ENCODE data around the gene GPATCH11.

GPATCH11 gene

GRCh38 chr2:37083873-37084794, at the start of gene GPATCH11, which contains the start of gene HEATR5B:
Gene GPATCH11 (plus strand): TSS chr2:37084518. CDS start chr2:37088382, 3,864 bp downstream.
Gene HEATR5B (minus strand): TSS chr2:37084372. CDS start chr2:37083414, 958 bp downstream.
- DNase-seq (ENCODE audit: low spot score): peak; percentile 96

GRCh38 chr2:37037771-37038170, 46.5 kb upstream of the GPATCH11 start:
- no peak for DNase-seq (ENCODE audit: low spot score)

DNA sequence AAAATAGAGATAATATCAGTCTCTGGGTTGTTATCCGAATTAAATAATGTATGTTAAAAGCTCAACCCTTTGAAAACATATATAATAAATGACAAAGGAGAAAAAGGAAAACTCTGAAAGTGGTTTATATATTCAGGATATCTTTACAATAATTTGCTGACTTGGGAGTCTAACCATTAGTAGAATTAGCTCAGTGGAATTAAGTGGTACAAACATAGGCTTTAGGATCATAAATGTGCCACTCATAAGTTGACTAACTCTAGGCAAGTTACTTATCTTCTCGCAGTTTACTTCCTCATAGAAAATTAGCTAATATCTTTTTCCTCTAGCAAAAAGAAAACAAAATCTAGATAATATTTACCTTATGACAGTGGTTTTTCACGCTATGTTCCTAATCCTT, 44.7 kb upstream of the GPATCH11 start:
- DNase-seq (ENCODE audit: low spot score): no peak

GRCh38 chr2:37052600-37053332, 31.6 kb upstream of the GPATCH11 start:
- DNase-seq (ENCODE audit: low spot score): no peak

DNA sequence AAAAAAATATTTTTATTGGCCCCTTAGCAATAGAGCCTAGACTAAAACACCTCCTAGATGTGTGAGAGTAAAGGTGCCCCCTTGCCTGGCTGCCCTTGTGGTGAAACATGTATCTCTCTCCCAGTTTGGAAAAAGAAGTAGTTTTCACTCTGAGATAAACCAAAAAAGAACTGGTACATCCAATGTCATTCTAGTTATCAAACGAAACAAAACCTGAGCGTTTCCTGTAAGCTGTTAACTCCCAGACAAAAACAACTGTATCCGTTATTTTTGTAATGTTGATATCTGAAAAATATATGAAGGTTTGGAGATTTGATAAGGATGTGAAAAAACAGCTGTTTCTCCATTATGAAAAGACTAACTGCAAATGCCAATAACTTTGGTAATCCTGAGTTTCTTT, 24.5 kb upstream of the GPATCH11 start:
- DNase-seq (ENCODE audit: low spot score): no peak

DNA sequence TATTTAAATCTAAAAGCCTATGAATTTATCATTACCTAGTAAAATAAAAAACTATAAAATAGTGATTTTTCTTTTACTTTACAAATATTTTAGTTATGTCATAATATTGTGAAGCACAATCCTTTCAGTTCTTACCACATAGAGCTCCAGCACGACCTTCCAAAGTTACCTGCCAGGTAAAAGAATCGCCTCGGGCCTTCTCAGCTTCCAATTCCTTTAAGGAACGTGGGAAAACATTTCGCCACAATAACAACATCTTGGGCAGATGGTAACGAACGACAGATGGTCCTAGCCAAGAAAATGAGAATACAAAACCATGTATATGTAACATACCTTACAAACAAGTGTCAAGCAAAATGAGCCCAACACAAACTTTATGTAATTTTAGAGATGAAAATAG, 23.9 kb upstream of the GPATCH11 start:
- DNase-seq (ENCODE audit: low spot score): no peak

GRCh38 chr2:37061013-37061711, 23.2 kb upstream of the GPATCH11 start:
- DNase-seq (ENCODE audit: low spot score): no peak

- DNase-seq (ENCODE audit: low spot score): no peak
Measured at GRCh38 chr2:37061776-37062175, 22.5 kb upstream of the GPATCH11 start.

DNA sequence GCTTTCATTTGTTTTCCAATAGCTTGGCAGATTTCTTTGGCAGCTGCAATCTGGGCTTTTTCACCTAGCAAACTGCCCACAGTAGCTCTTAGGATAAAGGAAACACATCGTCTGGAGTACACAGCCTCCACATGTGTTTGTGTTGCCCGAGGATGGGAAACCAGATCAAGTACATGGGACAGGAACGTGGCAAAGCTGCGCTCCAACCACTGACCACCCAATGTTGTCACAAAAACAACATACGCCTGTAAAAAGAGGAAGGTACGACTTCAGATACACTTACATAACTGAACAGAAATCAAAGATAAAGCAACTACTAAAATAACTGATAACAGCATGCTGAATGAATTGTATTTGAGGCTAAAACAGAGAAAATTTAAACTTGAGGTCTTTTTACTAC, 15.6 kb upstream of the GPATCH11 start:
- peak; percentile 63 for DNase-seq (ENCODE audit: low spot score)

GRCh38 chr2:37070931-37071330, 13.4 kb upstream of the GPATCH11 start:
- no peak for DNase-seq (ENCODE audit: low spot score)

GRCh38 chr2:37080266-37080665, 4.1 kb upstream of the GPATCH11 start:
- no peak for DNase-seq (ENCODE audit: low spot score)

DNA sequence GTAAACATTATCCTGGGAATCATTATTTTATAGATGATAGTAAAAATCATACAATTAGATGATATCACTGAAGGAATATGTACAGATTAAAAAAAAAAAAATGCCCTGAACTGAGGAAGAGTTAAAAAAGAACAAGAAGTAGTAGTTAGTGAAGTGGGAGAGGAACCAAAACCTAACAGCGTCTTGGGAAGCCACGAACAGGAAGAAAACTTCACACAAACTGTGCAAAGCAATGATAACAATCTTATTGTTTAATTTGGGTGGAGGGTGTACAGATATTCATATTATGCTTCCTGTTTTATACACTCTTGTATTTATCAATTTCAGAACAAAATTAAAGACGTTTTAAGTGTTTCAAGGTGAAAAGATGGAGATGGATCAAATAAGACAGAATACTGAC, 3.6 kb upstream of the GPATCH11 start:
- peak; percentile 21 for DNase-seq (ENCODE audit: low spot score)

- DNase-seq (ENCODE audit: low spot score): no peak
Measured at GRCh38 chr2:37084797-37085196, 479 bp downstream of the GPATCH11 start.

- no peak for DNase-seq (ENCODE audit: low spot score)
Measured at GRCh38 chr2:37085731-37086147, 1.4 kb downstream of the GPATCH11 start.

- DNase-seq (ENCODE audit: low spot score): no peak
Measured at GRCh38 chr2:37090019-37090477, 5.7 kb downstream of the GPATCH11 start.

DNA sequence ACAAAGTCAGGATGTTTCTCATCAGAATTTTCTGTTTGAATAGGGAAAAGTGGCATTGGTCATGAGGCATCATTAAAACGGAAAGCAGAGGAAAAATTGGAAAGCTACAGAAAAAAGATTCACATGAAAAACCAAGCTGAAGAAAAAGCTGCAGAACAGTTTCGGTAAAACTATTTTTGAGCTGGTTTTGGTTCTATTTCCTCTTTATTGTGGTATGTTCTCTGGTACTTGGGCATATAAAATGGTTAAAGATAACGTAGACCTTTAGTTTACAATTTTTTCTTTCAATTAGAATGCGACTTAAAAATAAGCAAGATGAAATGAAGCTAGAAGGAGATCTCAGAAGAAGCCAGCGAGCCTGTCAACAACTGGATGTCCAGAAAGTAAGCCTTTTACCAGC, 7.6 kb downstream of the GPATCH11 start:
- DNase-seq (ENCODE audit: low spot score): no peak

GRCh38 chr2:37096568-37096967, 12.2 kb downstream of the GPATCH11 start:
- DNase-seq (ENCODE audit: low spot score): no peak

- no peak for DNase-seq (ENCODE audit: low spot score)
Measured at GRCh38 chr2:37098416-37099118, 14.2 kb downstream of the GPATCH11 start.

DNA sequence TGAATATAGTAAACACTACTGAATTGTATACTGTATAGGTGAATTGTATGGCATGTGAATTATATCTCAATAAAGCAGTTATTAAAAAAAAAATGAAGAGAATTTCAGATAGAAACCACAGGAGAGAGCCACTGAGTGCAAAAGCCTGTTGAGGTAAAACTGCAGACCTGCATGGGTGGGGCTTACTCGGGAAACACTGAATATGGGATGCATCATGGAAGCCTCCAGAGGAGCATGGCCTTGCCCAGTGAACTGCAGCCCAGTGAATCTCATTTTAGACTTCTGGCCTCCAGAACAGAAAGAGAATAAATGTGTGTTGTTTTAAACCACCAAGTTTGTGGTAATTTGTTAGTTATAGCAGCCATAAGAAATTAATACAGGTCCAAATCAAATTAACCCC, 15.7 kb downstream of the GPATCH11 start:
- DNase-seq (ENCODE audit: low spot score): no peak

DNA sequence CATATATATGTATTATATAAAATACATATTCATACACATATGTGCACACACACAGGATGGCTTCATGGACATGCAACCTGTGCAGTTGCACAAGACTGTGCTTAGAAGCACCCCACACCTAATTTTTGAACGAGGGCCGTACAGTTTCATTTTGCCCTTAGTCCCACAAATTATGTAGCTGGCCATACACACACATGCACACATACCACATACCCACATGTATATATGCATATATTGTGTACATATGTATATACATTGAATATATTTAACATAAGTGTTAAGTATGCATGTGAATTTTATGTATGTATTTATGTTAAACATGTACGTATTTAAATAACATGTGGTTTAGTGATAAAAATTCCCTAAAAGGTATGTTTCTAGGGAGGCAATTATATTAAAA, 18.3 kb downstream of the GPATCH11 start:
- no peak for DNase-seq (ENCODE audit: low spot score)

DNA sequence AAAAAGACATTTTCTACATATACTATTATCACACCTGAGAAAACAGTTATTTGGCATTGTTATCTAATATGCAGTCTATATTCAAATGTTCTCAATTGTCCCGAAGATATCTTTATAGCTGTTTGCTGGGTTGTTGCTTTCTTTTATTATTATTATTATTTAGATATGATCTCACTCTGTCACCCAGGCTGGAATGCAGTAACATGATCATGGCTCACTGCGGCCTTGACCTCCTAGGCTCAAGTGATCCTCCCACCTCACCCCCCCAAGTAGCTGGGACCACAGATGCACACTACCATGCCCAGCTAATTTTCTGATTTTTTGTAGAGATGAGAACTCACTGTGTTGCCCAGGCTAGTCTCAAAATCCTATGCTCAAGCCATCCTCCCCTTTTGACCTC, 19.9 kb downstream of the GPATCH11 start:
- no peak for DNase-seq (ENCODE audit: low spot score)

- no peak for DNase-seq (ENCODE audit: low spot score)
Measured at GRCh38 chr2:37105150-37105549, 20.8 kb downstream of the GPATCH11 start.

All from Ammon's horn (tissue), 1 donor.